Heart left ventricle (tissue), 16 donors: ENCODE data around the gene DOCK4. TPM values are rescaled to one million over a fixed set of nuclear protein-coding genes. Genes with fewer than 3 reads are reported as not detected.

ENCODE experiments used
- ATAC-seq, 4 donors: fragments of 200-7000 bp; cut with Tn5 transposase; one replicate each; pipeline ENCODE4 v1.9.1; 2020 to 2022; ENCODE audit warnings: moderate library complexity in 4 of 4, mild to moderate bottlenecking in 3 of 4, moderate number of reproducible peaks in 1 of 4
- DNase-seq, 5 donors: peaks; one replicate each; pipeline ENCODE4 v3.0.0-alpha.2; 2020
- H3K27ac ChIP-seq, 12 donors: fragments of 200-600 bp; sonication (generic) in 4 of 12; one replicate each; pipeline versions ENCODE4 v1.5.0 to v1.8.0; 2016 to 2022; ENCODE audit warnings: mild to moderate bottlenecking in 2 of 12
- H3K27me3 ChIP-seq, 9 donors: fragments of 200-600 bp; sonication (generic) in 2 of 9; one replicate each; pipeline versions ENCODE4 v1.5.1 to v1.8.0; 2016 to 2022; ENCODE audit warnings: mild to moderate bottlenecking in 3 of 9
- H3K36me3 ChIP-seq, 9 donors: fragments of 200-600 bp; sonication (generic) in 2 of 9; one replicate each; pipeline versions ENCODE4 v1.5.0 to v1.8.0; 2018 to 2022; ENCODE audit warnings: mild to moderate bottlenecking in 2 of 9
- H3K4me1 ChIP-seq, 12 donors: fragments of 200-600 bp; sonication (generic) in 4 of 12; one replicate each; pipeline versions ENCODE4 v1.5.0 to v1.8.0; 2016 to 2022; ENCODE audit warnings: mild to moderate bottlenecking in 3 of 12
- H3K4me3 ChIP-seq, 12 donors: fragments of 200-600 bp; sonication (generic) in 4 of 12; one replicate each; pipeline versions ENCODE4 v1.5.0 to v1.8.0; 2017 to 2022; ENCODE audit warnings: mild to moderate bottlenecking in 9 of 12, moderate library complexity in 4 of 12
- H3K9me3 ChIP-seq, 12 donors: fragments of 200-600 bp; sonication (generic) in 4 of 12; one replicate each; pipeline versions ENCODE4 v1.5.0 to v1.8.0; 2016 to 2022; ENCODE audit warnings: mild to moderate bottlenecking in 1 of 12
- POLR2A ChIP-seq, 2 donors: fragments of 450-650 bp; IDR thresholded peaks; one replicate each; pipeline ENCODE4 v1.6.1; 2017; ENCODE audit warnings: antibody characterized with exemption in 2 of 2, mild to moderate bottlenecking in 2 of 2, moderate library complexity in 2 of 2
- WGBS, 4 donors: extraction: QIAGEN DNeasy Blood & Tissue Kit in 2 of 4; methylation state at CpG; one replicate each; pipeline versions ENCODE4 v1.1.5 to v1.1.7; 2013 to 2018; 5-methylcytosine and 5-hydroxymethylcytosine counted together
- intact Hi-C, 10 donors: fragments of 100-400 bp; cut with DNase I; formaldehyde crosslinking; loops; one replicate each; pipeline versions ENCODE4 v1.11.1 to v1.14.2; 2022
- polyA plus RNA-seq, 2 donors: library from polyadenylated mRNA; stranded (reverse); fragments of 200-250 nt; gene quantifications; one replicate each; pipeline ENCODE4 v1.2.3, GENCODE V29; 2013
- total RNA-seq, 9 donors: library from RNA; depleted of rRNA in 2 of 9; stranded (reverse); fragments of >200 nt in 2 of 9; fragmentation: NEBNext Ultra II Directional in 3 of 9; extraction: Animal tissue kit (Norgen Biotek cat#: 25700) in 3 of 9; gene quantifications; one replicate each; pipeline versions ENCODE4 v1.1.0 to v1.2.4, GENCODE V29; 2016 to 2023
- TF ChIP-seq, protein P1 (sequence below), 12 donors: fragments of 200-600 bp; sonication (generic) in 4 of 12; IDR thresholded peaks; one replicate each; pipeline versions ENCODE4 v1.5.0 to v1.8.0; 2018 to 2022; ENCODE audit warnings: antibody characterized with exemption in 12 of 12, mild to moderate bottlenecking in 5 of 12
- donor health status: ischemic (EF 13 %, LVEDD 7.1; RV severe dilation, severe dysfunction).
- donor health status: healthy with polysubstance abuse.
- donor health status: DM: no; HTN: yes; CAD: no.
- donor health status: DM: no; HTN: no; CAD: no.
- donor health status: ischemic (EF 25% LVEDD 6.9; RV normal size, moderate dysfunction).
- donor health status: ischemic (EF 25% LVEDD 5.7; RV mildly dilated, moderate dysfunction).
- donor health status: healthy.
- donor health status: DM: yes; HTN: yes; CAD: no.
- donor health status: ischemic (EF 35%, LVEDD 5.7; RV mildly dilated, moderate dysfunction).
- donor health status: nonischemic (EF 11% LVEDD 7.7; RV severe dilation, severe dysfunction).
- donor health status: DM: yes; HTN: yes; CAD: no.
- donor health status: PGD.
- donor health status: ischemic (EF 29% LVEDD 5.4; RV normal size, mild dysfunction).
- donor health status: nonischemic (EF 23%, LVEDD 6.1; RV moderate dilation, normal function).

The DOCK4 gene
- total and polyA plus RNA-seq, 11 donors = 5.1 to 40.8 (median 13.1) TPM

DNA sequence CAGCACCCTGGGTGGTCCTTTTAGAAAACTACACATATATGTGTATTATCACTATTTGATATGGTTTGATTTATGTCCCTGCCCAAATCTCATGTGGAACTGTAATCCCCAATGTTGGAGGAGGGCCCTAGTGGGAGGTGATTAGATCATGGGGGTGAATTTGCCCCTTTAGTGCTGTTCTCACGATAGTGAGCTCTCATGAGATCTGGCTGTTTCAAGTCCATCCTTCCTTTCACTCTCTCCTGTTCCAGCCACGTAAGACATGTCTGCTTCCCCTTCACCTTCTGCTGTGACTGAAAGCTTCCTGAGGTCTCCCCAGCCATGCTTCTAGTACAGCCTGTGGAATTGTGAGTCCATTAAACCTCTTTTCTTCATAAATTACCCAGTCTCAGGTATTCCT, 37.3 kb downstream of the DOCK4 start:
- H3K4me1 ChIP-seq = peaks cover 0 to 28% (median 14%) of the 10 kb centered on the region in 12 donors
- no peak overlapping the region for H3K4me3 ChIP-seq
- ATAC-seq (no peak), DNase-seq (no peak)
- H3K9me3 ChIP-seq = peaks cover 0 to 7% (median 0%) of the 10 kb centered on the region in 12 donors
- intact Hi-C loops = no loop called here
- no peaks in the 10 kb centered on the region for H3K36me3 ChIP-seq
- TF ChIP-seq, protein P1, sequence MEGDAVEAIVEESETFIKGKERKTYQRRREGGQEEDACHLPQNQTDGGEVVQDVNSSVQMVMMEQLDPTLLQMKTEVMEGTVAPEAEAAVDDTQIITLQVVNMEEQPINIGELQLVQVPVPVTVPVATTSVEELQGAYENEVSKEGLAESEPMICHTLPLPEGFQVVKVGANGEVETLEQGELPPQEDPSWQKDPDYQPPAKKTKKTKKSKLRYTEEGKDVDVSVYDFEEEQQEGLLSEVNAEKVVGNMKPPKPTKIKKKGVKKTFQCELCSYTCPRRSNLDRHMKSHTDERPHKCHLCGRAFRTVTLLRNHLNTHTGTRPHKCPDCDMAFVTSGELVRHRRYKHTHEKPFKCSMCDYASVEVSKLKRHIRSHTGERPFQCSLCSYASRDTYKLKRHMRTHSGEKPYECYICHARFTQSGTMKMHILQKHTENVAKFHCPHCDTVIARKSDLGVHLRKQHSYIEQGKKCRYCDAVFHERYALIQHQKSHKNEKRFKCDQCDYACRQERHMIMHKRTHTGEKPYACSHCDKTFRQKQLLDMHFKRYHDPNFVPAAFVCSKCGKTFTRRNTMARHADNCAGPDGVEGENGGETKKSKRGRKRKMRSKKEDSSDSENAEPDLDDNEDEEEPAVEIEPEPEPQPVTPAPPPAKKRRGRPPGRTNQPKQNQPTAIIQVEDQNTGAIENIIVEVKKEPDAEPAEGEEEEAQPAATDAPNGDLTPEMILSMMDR (IDR thresholded peaks at IDR 0.05) = no peak
- TF ChIP-seq POLR2A (IDR thresholded peaks at IDR 0.05) = no peak
- no peaks in the 10 kb centered on the region for H3K27me3 ChIP-seq
- 83 to 95% (median 87%) methylated on average over 2 of the region's 2 CpGs for WGBS, 4 donors
- no peak overlapping the region for H3K27ac ChIP-seq

DNA sequence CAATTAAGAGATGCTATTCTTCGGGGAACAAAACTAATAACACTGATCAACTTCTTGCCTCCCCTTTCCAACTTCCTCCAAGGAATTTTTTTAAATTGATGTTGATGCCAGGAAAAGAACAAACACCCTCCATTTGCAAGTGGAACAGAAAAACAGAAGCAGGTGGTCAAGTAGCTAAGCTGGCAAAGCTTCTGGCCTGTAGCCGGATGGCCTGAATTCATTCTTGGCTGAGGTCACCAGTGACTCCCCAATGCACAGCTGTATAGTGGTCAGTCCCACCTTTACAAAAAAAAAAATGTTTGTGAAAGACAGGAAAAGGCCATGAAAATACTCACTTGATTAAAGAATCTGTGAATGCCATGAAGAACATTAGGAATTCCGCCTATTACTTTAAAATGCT, 39.1 kb downstream of the DOCK4 start:
- WGBS, 4 donors = 62 to 78% (median 71%) methylated on average over 3 of the region's 3 CpGs
- Histone ChIP-seq H3K27me3 (no peaks in the 10 kb centered on the region), H3K27ac (no peak overlapping the region), H3K4me1 (peaks cover 0 to 32% (median 13%) of the 10 kb centered on the region in 12 donors), H3K36me3 (no peaks in the 10 kb centered on the region), H3K9me3 (peaks cover 0 to 7% (median 0%) of the 10 kb centered on the region in 12 donors), H3K4me3 (no peak overlapping the region)
- no peak for TF ChIP-seq POLR2A (IDR thresholded peaks at IDR 0.05)
- TF ChIP-seq, protein P1 (IDR thresholded peaks at IDR 0.05) = no peak
- intact Hi-C loops = no loop called here
- ATAC-seq = no peak
- DNase-seq = no peak

DNA sequence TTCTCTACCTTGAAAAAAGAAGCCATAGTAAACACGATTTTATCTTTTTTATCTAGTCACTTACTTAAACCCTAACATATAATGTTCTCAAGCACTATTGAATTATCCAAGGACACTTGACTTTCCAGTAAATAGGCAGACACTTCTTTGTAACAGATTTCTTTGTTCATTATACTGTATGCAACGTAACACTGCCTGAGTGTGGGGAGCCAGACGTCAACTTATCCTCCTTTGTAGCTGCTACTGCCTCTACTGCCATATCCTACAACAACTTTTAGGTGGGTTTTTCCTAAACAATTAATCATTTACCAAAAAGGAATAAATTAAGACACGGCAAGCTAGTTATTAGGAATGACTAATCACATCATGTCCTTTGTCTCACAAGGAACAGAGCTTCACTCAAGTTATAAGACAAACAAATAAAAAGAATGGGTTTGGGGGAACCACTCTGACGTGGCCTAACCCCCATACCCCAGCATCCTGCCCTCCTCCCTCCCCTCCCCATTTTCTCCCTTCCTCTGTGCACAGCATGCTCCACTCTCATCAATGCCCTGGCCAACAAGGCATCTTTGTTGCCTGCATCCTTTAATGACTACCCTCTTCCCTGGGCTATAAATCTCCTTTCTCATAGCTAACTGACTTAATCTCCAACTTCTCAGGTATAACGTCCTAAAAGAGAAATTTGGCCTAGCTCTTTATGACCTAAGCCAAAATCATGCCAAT, 43.3 kb downstream of the DOCK4 start:
- ATAC-seq = no peak
- TF ChIP-seq, protein P1 (IDR thresholded peaks at IDR 0.05) = no peak
- no peak for TF ChIP-seq POLR2A (IDR thresholded peaks at IDR 0.05)

DNA sequence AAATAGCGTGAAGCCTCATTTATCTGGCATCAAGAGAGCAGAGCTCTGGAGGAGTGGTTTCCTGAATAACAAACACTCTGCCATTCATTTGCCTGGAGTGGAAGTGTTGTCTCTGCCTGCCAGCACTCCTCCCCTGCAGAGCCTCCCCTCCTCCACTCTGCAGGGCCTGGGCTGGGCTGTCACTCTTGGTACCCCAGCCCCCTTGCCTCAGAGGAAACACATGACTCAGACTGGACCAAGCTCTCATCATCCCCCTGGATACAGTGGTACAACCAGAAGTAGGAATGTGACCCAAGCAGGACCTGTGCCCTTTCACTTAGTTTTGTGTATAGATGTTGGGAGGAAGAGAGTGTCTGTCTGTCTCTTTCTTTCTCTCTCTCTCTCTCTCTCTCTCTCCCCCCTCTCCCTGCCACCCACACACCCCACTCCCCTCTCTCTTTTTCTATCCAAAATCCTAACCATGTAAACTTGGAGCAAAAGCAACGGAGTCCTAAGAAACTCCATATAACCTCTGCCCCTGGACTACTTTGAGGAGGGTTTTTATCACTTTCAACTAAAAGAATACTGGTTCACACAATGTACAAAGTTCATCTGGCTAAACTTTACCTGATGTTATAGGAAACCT, 43.9 kb downstream of the DOCK4 start:
- intact Hi-C loops = loop anchor here in 1 of 10 donors (2.0 to 5.0 kb wide), 2 partner anchors 21 to 40 kb away; no protein-coding TSS in a partner anchor
- peaks cover 3 to 59% (median 36%) of the 10 kb centered on the region in 12 donors for H3K4me1 ChIP-seq
- no peaks in the 10 kb centered on the region for H3K27me3 ChIP-seq
- 36 to 42% (median 38%) methylated on average over 2 of the region's 2 CpGs for WGBS, 4 donors
- TF ChIP-seq, protein P1 (IDR thresholded peaks at IDR 0.05) = no peak
- TF ChIP-seq POLR2A (IDR thresholded peaks at IDR 0.05) = no peak
- no peaks in the 10 kb centered on the region for H3K36me3 ChIP-seq
- peak overlapping the region in 6 of 12 donors; percentile 9 to 50 (median 33) for H3K27ac ChIP-seq
- no peaks in the 10 kb centered on the region for H3K9me3 ChIP-seq
- no peak overlapping the region for H3K4me3 ChIP-seq
- peak; percentile 88 to 94 (median 93) for ATAC-seq
- peak; percentile 47 to 66 (median 60) for DNase-seq

More for the DNA sequence above, 43.3 kb downstream of the DOCK4 start:
- H3K4me1 ChIP-seq = peaks cover 3 to 62% (median 38%) of the 10 kb centered on the region in 12 donors
- no peaks in the 10 kb centered on the region for H3K36me3 ChIP-seq
- 63 to 80% (median 73%) methylated on average over 6 of the region's 6 CpGs for WGBS, 4 donors
- no peak for DNase-seq
- H3K27ac ChIP-seq = peak overlapping the region in 4 of 12 donors; percentile 29 to 50 (median 38)
- intact Hi-C loops = loop anchor here in 1 of 10 donors (2.0 to 5.0 kb wide), 2 partner anchors 20 to 39 kb away; no protein-coding TSS in a partner anchor
- H3K4me3 ChIP-seq = no peak overlapping the region
- H3K27me3 ChIP-seq = no peaks in the 10 kb centered on the region
- no peaks in the 10 kb centered on the region for H3K9me3 ChIP-seq
